Erythroblast (primary cell): ENCODE data around the gene NFIC.

ENCODE experiments used
- GATA1 ChIP-seq: IDR thresholded peaks from 2 replicates; pipeline ENCODE4 v1.6.1; 2011; ENCODE audit warnings: low read depth, mild to moderate bottlenecking, control low read depth, low read length, moderate library complexity
- POLR2A ChIP-seq: IDR thresholded peaks from 2 replicates; pipeline ENCODE4 v1.6.1; 2011; ENCODE audit warnings: mild to moderate bottlenecking, low read length

DNA sequence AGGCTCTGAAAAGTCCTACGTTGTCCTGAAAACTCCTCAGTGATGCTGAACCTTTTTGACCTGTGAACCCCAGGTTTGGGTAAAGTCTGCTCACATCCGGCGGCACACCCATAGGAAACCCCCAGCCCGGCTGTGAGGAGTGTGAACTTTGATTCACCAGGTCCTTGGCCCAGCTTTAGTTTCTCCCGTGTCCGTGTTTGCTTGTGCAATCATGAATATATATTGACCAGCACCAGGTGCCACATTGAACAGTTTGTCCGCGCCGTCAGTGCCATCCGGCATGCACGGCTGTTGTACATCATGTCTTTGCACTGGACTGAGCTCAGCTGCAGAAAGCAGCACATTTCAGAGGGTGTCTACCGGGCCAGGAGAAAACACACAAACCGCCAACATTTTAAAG lies 45.3 kb downstream of the NFIC start:
- TF ChIP-seq POLR2A (no peak), GATA1 (no peak)
